ENCODE results near the gene GRHL3. TPM values are rescaled to one million over a fixed set of nuclear protein-coding genes. Genes with fewer than 3 reads are reported as not detected.

Gene GRHL3
- total and polyA plus RNA-seq, 2 donors (not counting 3 experiments of a cell fraction or from before 2014, with no cell fraction given), result not detected

DNA sequence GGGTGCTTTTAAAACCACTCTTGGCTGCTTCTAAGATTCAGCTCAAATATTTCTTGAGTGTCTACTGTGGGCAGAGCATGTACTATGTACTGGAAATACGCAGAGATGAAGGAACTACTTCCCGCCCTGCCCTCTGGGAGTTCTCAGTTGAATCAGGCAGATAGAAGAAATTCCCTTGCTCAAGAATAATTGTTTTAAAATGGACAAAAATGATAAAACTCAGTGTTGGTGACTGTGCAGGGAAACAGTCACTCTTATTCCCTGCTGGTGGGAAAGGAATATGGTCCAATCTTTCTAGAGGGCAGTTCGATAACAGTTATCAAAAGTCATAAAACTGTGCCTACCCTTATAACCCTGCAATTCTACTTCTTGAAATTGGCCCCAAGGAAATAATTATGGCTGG, 16.9 kb upstream of the GRHL3 start:
- no peaks in the 10 kb centered on the region for H3K79me2 ChIP-seq (ENCODE audit: control insufficient read depth, insufficient read depth, low read length)
- ChIA-PET POLR2A (no interaction called here), CTCF (interaction anchor here (0.7 to 2.6 kb wide), 5 partner anchors 17 to 152 kb away, joined by 3 to 12 read pairs (median 3); partner anchors contain the start of gene GRHL3)
- FAIRE-seq (no peak), DNase-seq (ENCODE audit: low read depth, low spot score) (no peak)
- no peak overlapping the region for H3K9ac ChIP-seq (replicated peaks; ENCODE audit: extremely low read depth, insufficient read depth, low read length)
- no peak for TF ChIP-seq GATA2 (IDR thresholded peaks at IDR 0.05; ENCODE audit: insufficient read depth, insufficient read length, low read depth, low read length)
- no peak overlapping the region for H3K4me3 ChIP-seq (replicated peaks in 1 of 3; ENCODE audit: insufficient read depth in 1 of 3, low read depth in 1 of 3, low read length in 3 of 3)
- H3K4me1 ChIP-seq (ENCODE audit: control insufficient read depth, extremely low read depth, insufficient read depth, low read length), result no peaks in the 10 kb centered on the region
- peaks cover 19 to 25% of the 10 kb centered on the region in 2 experiments for H3K27me3 ChIP-seq (ENCODE audit: control insufficient read depth in 2 of 2, insufficient read depth in 2 of 2, low read length in 2 of 2)
- no peaks in the 10 kb centered on the region for H3K36me3 ChIP-seq (ENCODE audit: control insufficient read depth in 2 of 2, extremely low read depth in 1 of 2, insufficient read depth in 2 of 2, low read length in 2 of 2)
- H3K9me3 ChIP-seq (replicated peaks; ENCODE audit: control insufficient read depth, insufficient read depth, low read length), result no peaks in the 10 kb centered on the region
- no TSS peak for BruUV-seq (replicated peaks)
- H3K9me1 ChIP-seq (replicated peaks; ENCODE audit: control insufficient read depth, extremely low read depth, insufficient read depth, low read length), result no peaks in the 10 kb centered on the region
- no peak overlapping the region for H3K4me2 ChIP-seq (ENCODE audit: insufficient read depth, low read length)
- dilution Hi-C loops (cut with MboI; ENCODE audit: extremely low pct_ligation_motif_present, low sequenced_read_pairs), result no loop called here
- no peaks in the 10 kb centered on the region for H4K20me1 ChIP-seq (replicated peaks; ENCODE audit: control insufficient read depth, extremely low read depth, insufficient read depth, low read length)
- intact Hi-C loops (cut with micrococcal nuclease), result no loop called here
- no peak overlapping the region for H2AFZ ChIP-seq (ENCODE audit: low read depth, low read length)
- H3K27ac ChIP-seq (ENCODE audit: insufficient read depth, low read depth, low read length), result no peak overlapping the region

DNA sequence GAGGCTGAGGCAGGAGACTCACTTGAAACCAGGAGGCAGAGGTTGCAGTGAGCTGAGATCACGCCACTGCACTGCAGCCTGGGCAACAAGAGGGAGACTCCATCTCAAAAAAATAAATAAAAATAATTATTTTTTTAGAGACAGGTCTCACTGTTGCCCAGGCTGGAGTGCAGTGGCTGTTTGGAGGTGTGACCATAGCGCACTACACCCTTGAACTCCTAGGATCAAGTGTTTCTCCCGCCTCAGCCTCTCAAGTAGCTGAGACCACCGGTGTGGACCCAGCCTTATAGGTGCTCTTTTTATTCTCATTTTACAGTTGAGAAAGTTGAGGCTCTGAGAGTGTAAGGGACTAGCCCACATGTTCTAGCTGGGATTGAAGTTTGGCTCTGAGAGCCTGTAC, 15.6 kb upstream of the GRHL3 start:
- no peak overlapping the region for H3K27ac ChIP-seq (ENCODE audit: insufficient read depth, low read depth, low read length)
- H3K4me1 ChIP-seq (ENCODE audit: control insufficient read depth, extremely low read depth, insufficient read depth, low read length), result no peaks in the 10 kb centered on the region
- H3K27me3 ChIP-seq (ENCODE audit: control insufficient read depth in 2 of 2, insufficient read depth in 2 of 2, low read length in 2 of 2), result peaks cover 19 to 27% of the 10 kb centered on the region in 2 experiments
- H4K20me1 ChIP-seq (replicated peaks; ENCODE audit: control insufficient read depth, extremely low read depth, insufficient read depth, low read length), result no peaks in the 10 kb centered on the region
- POLR2A ChIA-PET, result no interaction called here
- DNase-seq (ENCODE audit: low read depth, low spot score) (no peak), FAIRE-seq (no peak)
- no peak overlapping the region for H3K4me3 ChIP-seq (replicated peaks in 1 of 3; ENCODE audit: insufficient read depth in 1 of 3, low read depth in 1 of 3, low read length in 3 of 3)
- no peaks in the 10 kb centered on the region for H3K9me3 ChIP-seq (replicated peaks; ENCODE audit: control insufficient read depth, insufficient read depth, low read length)
- no peak overlapping the region for H3K9ac ChIP-seq (replicated peaks; ENCODE audit: extremely low read depth, insufficient read depth, low read length)
- H3K79me2 ChIP-seq (ENCODE audit: control insufficient read depth, insufficient read depth, low read length), result no peaks in the 10 kb centered on the region
- dilution Hi-C loops (cut with MboI; ENCODE audit: extremely low pct_ligation_motif_present, low sequenced_read_pairs) (no loop called here), intact Hi-C loops (cut with micrococcal nuclease) (no loop called here)
- no peak overlapping the region for H3K4me2 ChIP-seq (ENCODE audit: insufficient read depth, low read length)
- TF ChIP-seq FOS (IDR thresholded peaks at IDR 0.05; ENCODE audit: borderline replicate concordance, insufficient read depth, low read length) (no peak), EZH2 (IDR thresholded peaks at IDR 0.05; ENCODE audit: borderline replicate concordance, low read depth, low read length, severe bottlenecking) (no peak), POLR2AphosphoS5 (IDR thresholded peaks at IDR 0.05; ENCODE audit: insufficient read depth, low read depth, low read length) (no peak)
- TF ChIP-seq, protein P1, sequence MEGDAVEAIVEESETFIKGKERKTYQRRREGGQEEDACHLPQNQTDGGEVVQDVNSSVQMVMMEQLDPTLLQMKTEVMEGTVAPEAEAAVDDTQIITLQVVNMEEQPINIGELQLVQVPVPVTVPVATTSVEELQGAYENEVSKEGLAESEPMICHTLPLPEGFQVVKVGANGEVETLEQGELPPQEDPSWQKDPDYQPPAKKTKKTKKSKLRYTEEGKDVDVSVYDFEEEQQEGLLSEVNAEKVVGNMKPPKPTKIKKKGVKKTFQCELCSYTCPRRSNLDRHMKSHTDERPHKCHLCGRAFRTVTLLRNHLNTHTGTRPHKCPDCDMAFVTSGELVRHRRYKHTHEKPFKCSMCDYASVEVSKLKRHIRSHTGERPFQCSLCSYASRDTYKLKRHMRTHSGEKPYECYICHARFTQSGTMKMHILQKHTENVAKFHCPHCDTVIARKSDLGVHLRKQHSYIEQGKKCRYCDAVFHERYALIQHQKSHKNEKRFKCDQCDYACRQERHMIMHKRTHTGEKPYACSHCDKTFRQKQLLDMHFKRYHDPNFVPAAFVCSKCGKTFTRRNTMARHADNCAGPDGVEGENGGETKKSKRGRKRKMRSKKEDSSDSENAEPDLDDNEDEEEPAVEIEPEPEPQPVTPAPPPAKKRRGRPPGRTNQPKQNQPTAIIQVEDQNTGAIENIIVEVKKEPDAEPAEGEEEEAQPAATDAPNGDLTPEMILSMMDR (IDR thresholded peaks at IDR 0.05; ENCODE audit: extremely low read depth in 1 of 2, insufficient read depth in 1 of 2, low read depth in 1 of 2, low read length in 2 of 2), result no peak
- no peak overlapping the region for H2AFZ ChIP-seq (ENCODE audit: low read depth, low read length)
- CTCF ChIA-PET, result interaction anchor here (0.7 to 1.3 kb wide), 2 partner anchors 9 to 148 kb away, joined by 3 read pairs; no protein-coding TSS in a partner anchor
- no peaks in the 10 kb centered on the region for H3K36me3 ChIP-seq (ENCODE audit: control insufficient read depth in 2 of 2, extremely low read depth in 1 of 2, insufficient read depth in 2 of 2, low read length in 2 of 2)
- BruUV-seq (replicated peaks), result no TSS peak
- no peaks in the 10 kb centered on the region for H3K9me1 ChIP-seq (replicated peaks; ENCODE audit: control insufficient read depth, extremely low read depth, insufficient read depth, low read length)
